ENCODE measurements around the gene CST6.

Gene CST6

GRCh38 chr11:66015936-66016792, 4.4 kb downstream of the CST6 start:
- Histone ChIP-seq H3K4me3 (ENCODE audit: low read depth, low read length) (no peak overlapping the region), H3K36me3 (no peaks in the 10 kb centered on the region), H3K27me3 (peaks cover 12% of the 10 kb centered on the region), H3K9me3 (no peaks in the 10 kb centered on the region), H3K4me1 (no peaks in the 10 kb centered on the region)
- no peak for DNase-seq
- TF ChIP-seq CTCF (IDR thresholded peaks at IDR 0.05; ENCODE audit: low read depth, low read length), result no peak

- Histone ChIP-seq H3K27me3 (peaks cover 6% of the 10 kb centered on the region), H3K36me3 (no peaks in the 10 kb centered on the region), H3K4me1 (no peaks in the 10 kb centered on the region), H3K9me3 (no peaks in the 10 kb centered on the region), H3K4me3 (ENCODE audit: low read depth, low read length) (no peak overlapping the region)
- no peak for DNase-seq
- no peak for TF ChIP-seq CTCF (IDR thresholded peaks at IDR 0.05; ENCODE audit: low read depth, low read length)
Observed at GRCh38 chr11:66016793-66017177, 5.0 kb downstream of the CST6 start.

- Histone ChIP-seq H3K4me1 (no peaks in the 10 kb centered on the region), H3K36me3 (no peaks in the 10 kb centered on the region), H3K4me3 (ENCODE audit: low read depth, low read length) (no peak overlapping the region), H3K9me3 (no peaks in the 10 kb centered on the region), H3K27me3 (peaks cover under 1% of the 10 kb centered on the region)
- DNase-seq, result no peak
- TF ChIP-seq CTCF (IDR thresholded peaks at IDR 0.05; ENCODE audit: low read depth, low read length), result no peak
Observed at GRCh38 chr11:66017321-66017720, 5.5 kb downstream of the CST6 start.

GRCh38 chr11:66020212-66020611, 8.4 kb downstream of the CST6 start:
- no peaks in the 10 kb centered on the region for H3K36me3 ChIP-seq

GRCh38 chr11:66020618-66021357, 9.0 kb downstream of the CST6 start:
- Histone ChIP-seq H3K9me3 (no peaks in the 10 kb centered on the region), H3K27me3 (0 out of 2 replicates have a peak, but pooled peaks cover 3% of the 10 kb centered on the region), H3K4me3 (ENCODE audit: low read depth, low read length) (no peak overlapping the region), H3K4me1 (no peaks in the 10 kb centered on the region), H3K36me3 (no peaks in the 10 kb centered on the region)
- no peak for TF ChIP-seq CTCF (IDR thresholded peaks at IDR 0.05; ENCODE audit: low read depth, low read length)
- DNase-seq, result peak; percentile 42

More at GRCh38 chr11:66020212-66020611, 8.4 kb downstream of the CST6 start:
- no peaks in the 10 kb centered on the region for H3K4me1 ChIP-seq
- 0 out of 2 replicates have a peak, but pooled peaks cover 3% of the 10 kb centered on the region for H3K27me3 ChIP-seq
- H3K4me3 ChIP-seq (ENCODE audit: low read depth, low read length), result no peak overlapping the region
- no peak for DNase-seq
- no peak for TF ChIP-seq CTCF (IDR thresholded peaks at IDR 0.05; ENCODE audit: low read depth, low read length)
- no peaks in the 10 kb centered on the region for H3K9me3 ChIP-seq
